ENCODE data around the gene C5. TPM values are rescaled to one million over a fixed set of nuclear protein-coding genes. Genes with fewer than 3 reads are reported as not detected.
"Not testable (repeated sequence)": the region's sequence is repeated elsewhere in the genome, so short reads cannot be mapped to it uniquely, and the experiment has no call there.

The C5 gene
- total RNA-seq, 2 experiments from 2014 or later: 0.89 to 1.3 TPM

- Histone ChIP-seq H3K36me3 (ENCODE audit: insufficient read depth, low read length) (no peaks in the 10 kb centered on the region), H3K4me1 (ENCODE audit: insufficient read depth, low read length) (peaks cover 16% of the 10 kb centered on the region), H3K27ac (ENCODE audit: low read depth in 1 of 2, low read length in 2 of 2) (peak overlapping the region; percentile 30 to 36), H3K4me3 (ENCODE audit: low read length) (no peak overlapping the region), H3K9me3 (ENCODE audit: control insufficient read depth in 1 of 2, insufficient read depth in 1 of 2, low read length in 2 of 2) (no peaks in the 10 kb centered on the region), H3K27me3 (ENCODE audit: control insufficient read depth in 1 of 2, insufficient read depth in 2 of 2, low read length in 2 of 2) (no peaks in the 10 kb centered on the region)
- intact Hi-C loops (cut with DNase I, micrococcal nuclease): loop anchor here in 1 of 2 experiments (5.0 kb wide), 1 partner anchor 218 kb away; no protein-coding TSS in a partner anchor
- H3K36me3 Mint-ChIP-seq (ENCODE audit: low read depth): no peaks in the 10 kb centered on the region
- H3K9me3 Mint-ChIP-seq: no peaks in the 10 kb centered on the region
- TF ChIP-seq, protein P1, sequence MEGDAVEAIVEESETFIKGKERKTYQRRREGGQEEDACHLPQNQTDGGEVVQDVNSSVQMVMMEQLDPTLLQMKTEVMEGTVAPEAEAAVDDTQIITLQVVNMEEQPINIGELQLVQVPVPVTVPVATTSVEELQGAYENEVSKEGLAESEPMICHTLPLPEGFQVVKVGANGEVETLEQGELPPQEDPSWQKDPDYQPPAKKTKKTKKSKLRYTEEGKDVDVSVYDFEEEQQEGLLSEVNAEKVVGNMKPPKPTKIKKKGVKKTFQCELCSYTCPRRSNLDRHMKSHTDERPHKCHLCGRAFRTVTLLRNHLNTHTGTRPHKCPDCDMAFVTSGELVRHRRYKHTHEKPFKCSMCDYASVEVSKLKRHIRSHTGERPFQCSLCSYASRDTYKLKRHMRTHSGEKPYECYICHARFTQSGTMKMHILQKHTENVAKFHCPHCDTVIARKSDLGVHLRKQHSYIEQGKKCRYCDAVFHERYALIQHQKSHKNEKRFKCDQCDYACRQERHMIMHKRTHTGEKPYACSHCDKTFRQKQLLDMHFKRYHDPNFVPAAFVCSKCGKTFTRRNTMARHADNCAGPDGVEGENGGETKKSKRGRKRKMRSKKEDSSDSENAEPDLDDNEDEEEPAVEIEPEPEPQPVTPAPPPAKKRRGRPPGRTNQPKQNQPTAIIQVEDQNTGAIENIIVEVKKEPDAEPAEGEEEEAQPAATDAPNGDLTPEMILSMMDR (IDR thresholded peaks at IDR 0.05): no peak
- no peak overlapping the region for H3K4me3 Mint-ChIP-seq
- H3K4me1 Mint-ChIP-seq (ENCODE audit: low read depth): peaks cover 17% of the 10 kb centered on the region
- DNase-seq: peak in 4 of 14 experiments; percentile 13 to 36 (median 22)
- H3K27ac Mint-ChIP-seq: peak overlapping the region; percentile 44
- peak; percentile 56 for ATAC-seq (ENCODE audit: poor library complexity)
- ChIA-PET CTCF (no interaction called here), POLR2A (no interaction called here)
- H3K27me3 Mint-ChIP-seq: no peaks in the 10 kb centered on the region
Observed at GRCh38 chr9:120974921-120975320, 75.2 kb downstream of the C5 start.

DNA sequence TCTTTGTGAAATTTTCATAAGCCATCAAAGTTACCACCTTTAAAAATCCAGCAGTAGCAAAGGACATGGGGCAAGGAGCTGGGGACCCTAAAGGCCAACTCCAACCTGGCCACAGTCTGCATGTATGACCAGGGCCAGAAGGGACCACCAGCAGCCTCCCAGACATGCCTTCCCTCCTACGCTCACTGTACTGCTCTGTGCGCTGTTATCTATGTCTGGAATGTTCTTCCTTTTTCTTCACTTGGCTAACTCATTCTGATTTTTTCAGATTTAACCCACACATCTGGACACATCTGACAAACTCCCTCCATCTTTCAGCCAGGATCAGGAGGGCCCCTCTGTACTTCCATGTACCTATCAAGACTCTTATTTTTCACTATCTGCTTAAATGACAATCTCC, 75.9 kb downstream of the C5 start:
- Histone ChIP-seq H3K4me1 (ENCODE audit: insufficient read depth, low read length) (peaks cover 16% of the 10 kb centered on the region), H3K4me3 (ENCODE audit: low read length) (no peak overlapping the region), H3K27ac (ENCODE audit: low read depth in 1 of 2, low read length in 2 of 2) (peak overlapping the region in 1 of 2 donors; percentile 7), H3K9me3 (ENCODE audit: control insufficient read depth in 1 of 2, insufficient read depth in 1 of 2, low read length in 2 of 2) (no peaks in the 10 kb centered on the region), H3K27me3 (ENCODE audit: control insufficient read depth in 1 of 2, insufficient read depth in 2 of 2, low read length in 2 of 2) (no peaks in the 10 kb centered on the region), H3K36me3 (ENCODE audit: insufficient read depth, low read length) (no peaks in the 10 kb centered on the region)
- ATAC-seq (ENCODE audit: poor library complexity) (no peak), DNase-seq (no peak)
- TF ChIP-seq, protein P1 (IDR thresholded peaks at IDR 0.05): no peak
- H3K9me3 Mint-ChIP-seq: no peaks in the 10 kb centered on the region
- no peaks in the 10 kb centered on the region for H3K27me3 Mint-ChIP-seq
- no peaks in the 10 kb centered on the region for H3K36me3 Mint-ChIP-seq (ENCODE audit: low read depth)
- H3K4me3 Mint-ChIP-seq: no peak overlapping the region
- POLR2A ChIA-PET: interaction anchor here (0.7 kb wide), 1 partner anchor 132 kb away, joined by 3 read pairs; the partner anchor contains the start of gene PSMD5
- H3K4me1 Mint-ChIP-seq (ENCODE audit: low read depth): peaks cover 17% of the 10 kb centered on the region
- intact Hi-C loops (cut with DNase I, micrococcal nuclease): no loop called here
- CTCF ChIA-PET: interaction anchor here (0.6 to 1.4 kb wide), 3 partner anchors 18 to 204 kb away, joined by 3 read pairs; no protein-coding TSS in a partner anchor
- peak overlapping the region; percentile 44 for H3K27ac Mint-ChIP-seq

DNA sequence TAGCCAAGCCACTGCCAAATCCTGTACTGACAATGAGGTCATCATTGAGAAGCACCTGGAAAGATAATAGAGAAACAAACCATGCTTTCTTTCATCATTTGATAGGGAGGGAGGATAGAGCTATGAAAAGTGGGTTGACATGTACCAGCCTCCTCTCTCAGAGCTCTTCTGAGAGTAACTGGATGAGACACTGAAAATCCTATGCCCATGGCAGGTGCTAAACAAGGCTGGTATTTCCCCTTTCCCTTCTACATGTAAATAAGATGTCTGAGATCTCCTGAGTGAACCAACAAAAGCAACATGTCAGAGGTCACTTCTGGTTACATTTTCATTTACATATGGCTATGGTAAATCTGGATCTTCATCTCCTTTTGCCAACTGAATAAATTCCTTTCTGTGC, 78.1 kb downstream of the C5 start:
- Histone ChIP-seq H3K36me3 (ENCODE audit: insufficient read depth, low read length) (no peaks in the 10 kb centered on the region), H3K27me3 (ENCODE audit: control insufficient read depth in 1 of 2, insufficient read depth in 2 of 2, low read length in 2 of 2) (no peaks in the 10 kb centered on the region), H3K27ac (ENCODE audit: low read depth in 1 of 2, low read length in 2 of 2) (no peak overlapping the region), H3K4me3 (ENCODE audit: low read length) (no peak overlapping the region), H3K9me3 (ENCODE audit: control insufficient read depth in 1 of 2, insufficient read depth in 1 of 2, low read length in 2 of 2) (no peaks in the 10 kb centered on the region), H3K4me1 (ENCODE audit: insufficient read depth, low read length) (peaks cover 16% of the 10 kb centered on the region)
- H3K4me3 Mint-ChIP-seq: no peak overlapping the region
- ChIA-PET POLR2A (no interaction called here), CTCF (interaction anchor here (1.7 kb wide), 1 partner anchor 10 kb away, joined by 5 read pairs; no protein-coding TSS in a partner anchor)
- ATAC-seq (ENCODE audit: poor library complexity) (no peak), DNase-seq (no peak)
- no peaks in the 10 kb centered on the region for H3K36me3 Mint-ChIP-seq (ENCODE audit: low read depth)
- no peaks in the 10 kb centered on the region for H3K27me3 Mint-ChIP-seq
- H3K4me1 Mint-ChIP-seq (ENCODE audit: low read depth): peaks cover 17% of the 10 kb centered on the region
- no peaks in the 10 kb centered on the region for H3K9me3 Mint-ChIP-seq
- intact Hi-C loops (cut with DNase I, micrococcal nuclease): no loop called here
- TF ChIP-seq, protein P1 (IDR thresholded peaks at IDR 0.05): no peak
- no peak overlapping the region for H3K27ac Mint-ChIP-seq

DNA sequence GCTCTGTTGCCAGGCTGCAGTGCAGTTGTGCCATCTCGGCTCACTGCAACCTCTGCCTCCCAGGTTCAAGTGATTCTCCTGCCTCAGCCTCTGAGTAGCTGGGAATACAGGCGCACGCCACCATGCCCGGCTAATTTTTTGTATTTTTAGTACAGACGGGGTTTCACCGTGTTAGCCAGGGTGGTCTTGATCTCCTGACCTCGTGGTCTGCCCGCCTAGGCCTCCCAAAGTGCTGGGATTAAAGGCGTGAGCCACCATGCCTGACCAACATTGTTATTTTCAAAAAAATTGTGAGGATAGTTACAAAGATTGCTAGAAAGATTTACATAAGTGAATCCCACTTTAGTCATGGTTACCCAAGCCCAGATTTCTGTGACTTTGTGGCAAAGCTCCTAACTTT, 78.6 kb downstream of the C5 start:
- ATAC-seq (ENCODE audit: poor library complexity); POLR2A ChIA-PET; H3K27ac Mint-ChIP-seq; H3K36me3 ChIP-seq (ENCODE audit: insufficient read depth, low read length); H3K4me3 ChIP-seq (ENCODE audit: low read length); H3K27me3 ChIP-seq (ENCODE audit: control insufficient read depth in 1 of 2, insufficient read depth in 2 of 2, low read length in 2 of 2); H3K27me3 Mint-ChIP-seq; intact Hi-C loops (cut with DNase I, micrococcal nuclease); H3K9me3 ChIP-seq (ENCODE audit: control insufficient read depth in 1 of 2, insufficient read depth in 1 of 2, low read length in 2 of 2); H3K9me3 Mint-ChIP-seq; H3K27ac ChIP-seq (ENCODE audit: low read depth in 1 of 2, low read length in 2 of 2); H3K4me3 Mint-ChIP-seq; H3K36me3 Mint-ChIP-seq (ENCODE audit: low read depth); DNase-seq: not testable (repeated sequence)
- peaks cover 17% of the 10 kb centered on the region for H3K4me1 Mint-ChIP-seq (ENCODE audit: low read depth)
- H3K4me1 ChIP-seq (ENCODE audit: insufficient read depth, low read length): peaks cover 16% of the 10 kb centered on the region
- CTCF ChIA-PET: interaction anchor here (1.7 kb wide), 1 partner anchor 10 kb away, joined by 5 read pairs; no protein-coding TSS in a partner anchor
